ENCODE results near the gene ITPR1. TPM values are rescaled to one million over a fixed set of nuclear protein-coding genes. Genes with fewer than 3 reads are reported as not detected.
"Not testable (repeated sequence)": the region's sequence is repeated elsewhere in the genome, so short reads cannot be mapped to it uniquely, and the experiment has no call there.

ITPR1 gene
- total RNA-seq, 1 donor from 2014 or later: 81.3 TPM

DNA sequence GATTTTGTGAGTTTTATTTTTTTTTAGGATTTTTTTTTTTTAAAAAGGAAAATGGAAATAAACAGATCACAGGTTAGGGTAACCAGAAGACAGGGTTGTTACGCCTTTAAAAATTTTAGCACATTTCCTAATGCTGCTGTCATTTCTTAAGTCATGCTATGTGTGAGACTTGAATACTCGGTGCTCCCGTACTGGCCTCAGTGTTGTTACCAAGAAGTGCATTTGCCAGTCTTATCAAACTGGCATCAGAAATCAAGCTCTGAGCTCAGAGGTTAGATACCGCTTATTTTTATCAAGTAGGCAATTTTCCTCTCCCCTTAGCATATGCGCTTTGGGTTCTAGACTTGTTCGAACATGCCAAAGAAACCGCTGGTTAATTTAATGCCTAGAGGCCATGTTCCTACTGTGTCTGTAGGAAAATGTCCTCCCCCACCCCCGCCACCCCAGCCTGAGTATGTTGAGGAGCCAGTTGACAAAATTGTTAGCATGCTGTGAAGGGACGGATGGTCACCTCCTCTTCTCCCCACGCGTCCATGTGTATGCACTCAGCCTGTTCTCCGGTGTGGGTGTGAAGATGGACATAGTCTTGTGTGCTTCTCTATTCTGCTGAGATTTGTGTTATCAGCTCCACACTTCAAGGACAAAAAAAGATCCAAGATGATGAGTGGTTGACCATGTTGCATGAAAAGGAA, 88.9 kb downstream of the ITPR1 start:
- no peak for DNase-seq (ENCODE audit: low spot score)
- intact Hi-C loops (cut with DNase I): no loop called here
- ATAC-seq: no peak

DNA sequence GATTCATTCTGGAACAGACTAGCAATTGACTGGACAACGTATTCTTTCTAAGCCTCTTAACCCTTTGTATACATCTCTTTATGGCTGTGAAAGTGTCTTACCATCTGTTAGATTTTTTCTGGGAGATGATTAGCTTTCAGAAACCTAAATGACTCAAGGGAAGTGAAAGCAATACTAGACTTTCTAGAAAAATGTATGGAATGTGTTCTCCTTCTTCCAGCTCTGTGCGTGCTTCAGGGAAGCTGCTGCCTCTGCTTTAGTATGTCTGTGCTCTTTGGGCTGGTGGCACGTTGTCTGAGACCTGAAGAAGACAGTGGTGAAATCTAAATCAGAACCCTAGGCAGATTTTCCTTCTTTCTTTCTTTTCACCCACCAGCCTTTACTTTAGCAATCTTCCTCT, 89.5 kb downstream of the ITPR1 start:
- intact Hi-C loops (cut with DNase I): no loop called here
- no peak for ATAC-seq

GRCh38 chr3:4583416-4583815, 90.3 kb downstream of the ITPR1 start:
- intact Hi-C loops (cut with DNase I): no loop called here
- DNase-seq (ENCODE audit: low spot score) (no peak), ATAC-seq (peak; percentile 74)

More for the DNA sequence above, 89.5 kb downstream of the ITPR1 start:
- no peak for DNase-seq (ENCODE audit: low spot score)

- ATAC-seq (peak; percentile 77), DNase-seq (ENCODE audit: low spot score) (peak; percentile 64)
- intact Hi-C loops (cut with DNase I): no loop called here
These were observed 91.5 kb downstream of the ITPR1 start for GRCh38 chr3:4584456-4585249.

DNA sequence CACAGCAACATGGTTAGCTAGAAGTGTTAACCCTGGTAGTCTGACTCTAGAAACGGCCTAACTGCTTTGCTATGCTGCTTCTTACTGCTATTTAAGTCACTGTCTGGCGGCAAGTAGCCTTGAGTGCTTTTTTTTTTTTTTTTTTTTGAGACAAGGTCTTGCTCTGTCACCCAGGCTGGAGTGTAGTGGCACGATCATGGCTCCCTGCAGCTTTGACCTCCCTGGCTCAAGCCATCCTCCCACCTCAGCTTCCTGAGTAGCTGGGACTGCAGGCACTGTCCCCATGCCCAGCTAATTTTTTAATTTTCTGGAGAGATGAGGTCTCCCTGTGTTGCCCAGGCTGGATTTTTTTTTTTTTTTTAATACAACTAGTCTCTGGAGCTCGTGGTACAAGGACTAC, 93.2 kb downstream of the ITPR1 start:
- intact Hi-C loops (cut with DNase I): no loop called here
- DNase-seq (ENCODE audit: low spot score): no peak
- no peak for ATAC-seq

- DNase-seq (ENCODE audit: low spot score) (no peak), ATAC-seq (no peak)
- intact Hi-C loops (cut with DNase I): no loop called here
These were observed 94.1 kb downstream of the ITPR1 start for GRCh38 chr3:4587061-4587837.

- intact Hi-C loops (cut with DNase I): no loop called here
- no peak for DNase-seq (ENCODE audit: low spot score)
- ATAC-seq: no peak
These were observed 94.6 kb downstream of the ITPR1 start for GRCh38 chr3:4587838-4588105.

DNA sequence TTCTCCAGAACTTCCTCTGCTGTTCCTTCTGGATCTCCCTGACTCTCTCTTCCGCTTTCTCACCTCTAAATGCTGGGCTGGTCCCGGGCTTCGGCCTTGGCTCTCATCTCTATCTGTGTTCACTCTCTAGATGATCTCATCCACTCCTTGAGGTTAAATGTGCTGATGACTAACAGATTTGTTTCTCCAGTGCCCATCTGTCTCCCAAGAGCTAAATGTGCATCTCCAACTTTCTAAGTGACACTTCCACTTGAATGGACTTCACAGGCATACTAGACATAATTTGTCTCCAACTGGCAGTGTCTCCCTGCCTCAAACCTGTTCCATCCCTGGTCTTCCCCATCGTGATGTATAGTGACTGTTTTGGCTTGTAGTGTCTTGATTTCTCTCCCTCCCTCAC, 95.3 kb downstream of the ITPR1 start:
- DNase-seq (ENCODE audit: low spot score) (no peak), ATAC-seq (peak; percentile 43)
- intact Hi-C loops (cut with DNase I): no loop called here

DNA sequence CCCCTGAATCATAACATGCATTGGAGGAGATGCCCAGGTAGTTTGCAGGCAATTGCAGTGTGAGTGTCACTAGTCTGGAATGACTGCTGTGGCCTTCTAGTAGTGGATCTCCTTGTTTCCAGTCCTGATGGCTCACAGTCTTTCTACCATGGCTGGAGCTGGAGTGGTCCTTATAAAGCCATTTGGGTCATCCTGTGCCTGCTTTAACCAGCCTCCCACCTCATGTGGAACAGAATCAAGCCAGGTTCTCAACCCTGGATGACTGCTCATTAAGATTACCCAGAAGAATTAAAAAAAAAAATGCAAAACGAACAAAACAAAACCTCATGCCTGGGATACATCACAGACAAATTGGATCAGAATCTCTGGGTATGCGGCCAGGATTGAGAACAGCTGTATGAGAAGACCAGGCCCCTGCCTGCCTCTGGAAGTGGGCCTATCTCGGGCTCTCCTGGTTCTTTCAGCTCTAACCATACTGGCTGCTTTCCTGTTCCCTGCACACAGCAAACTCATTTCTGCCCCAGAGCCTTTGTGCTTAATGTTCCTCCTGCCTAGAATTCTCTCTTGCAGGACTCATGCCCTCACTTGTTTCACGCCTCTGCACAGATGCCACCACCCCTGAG, 96.4 kb downstream of the ITPR1 start:
- intact Hi-C loops (cut with DNase I): no loop called here
- no peak for ATAC-seq
- DNase-seq (ENCODE audit: low spot score): no peak

GRCh38 chr3:4590849-4591248, 97.7 kb downstream of the ITPR1 start:
- ATAC-seq; DNase-seq (ENCODE audit: low spot score); intact Hi-C loops (cut with DNase I): not testable (repeated sequence)

DNA sequence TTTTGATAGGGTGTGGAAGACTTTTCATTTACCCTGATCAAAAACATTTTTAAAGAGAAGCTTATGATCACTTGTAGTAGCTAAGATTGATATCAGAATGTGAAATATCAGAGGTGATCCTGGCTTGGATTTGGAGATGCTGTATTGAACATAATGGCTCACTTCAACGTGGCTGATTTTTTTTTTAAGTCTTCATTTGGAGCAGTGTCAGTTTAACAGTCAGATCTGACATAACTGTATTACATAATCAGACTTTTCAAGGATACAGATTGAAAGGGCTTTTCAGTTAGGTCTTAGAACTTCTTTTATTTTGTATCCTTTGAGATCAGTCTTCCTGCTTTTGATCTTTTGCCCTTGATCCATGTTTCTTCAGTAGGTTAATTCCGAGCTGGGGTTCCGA, 98.5 kb downstream of the ITPR1 start:
- intact Hi-C loops (cut with DNase I): no loop called here
- no peak for DNase-seq (ENCODE audit: low spot score)
- no peak for ATAC-seq

DNA sequence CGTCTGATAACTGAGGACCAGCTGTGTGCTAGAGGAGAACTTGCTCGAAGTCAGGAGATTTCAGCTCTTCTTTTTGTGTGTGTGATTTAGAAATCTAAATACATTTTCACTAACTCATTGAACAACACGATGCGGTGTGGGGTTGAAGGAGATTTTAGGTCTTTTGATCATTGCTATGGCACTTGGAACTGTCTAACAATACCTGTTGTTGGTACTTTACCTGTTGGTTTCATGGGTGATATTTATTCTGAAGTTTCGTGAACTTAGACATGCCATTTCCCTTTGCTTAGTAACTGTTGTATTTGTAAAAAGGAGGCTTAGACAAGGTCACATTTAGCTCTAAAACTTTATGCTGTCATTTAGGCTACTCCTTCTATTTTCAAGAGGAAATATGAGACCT, 99.9 kb downstream of the ITPR1 start:
- DNase-seq (ENCODE audit: low spot score): no peak
- intact Hi-C loops (cut with DNase I): no loop called here

DNA sequence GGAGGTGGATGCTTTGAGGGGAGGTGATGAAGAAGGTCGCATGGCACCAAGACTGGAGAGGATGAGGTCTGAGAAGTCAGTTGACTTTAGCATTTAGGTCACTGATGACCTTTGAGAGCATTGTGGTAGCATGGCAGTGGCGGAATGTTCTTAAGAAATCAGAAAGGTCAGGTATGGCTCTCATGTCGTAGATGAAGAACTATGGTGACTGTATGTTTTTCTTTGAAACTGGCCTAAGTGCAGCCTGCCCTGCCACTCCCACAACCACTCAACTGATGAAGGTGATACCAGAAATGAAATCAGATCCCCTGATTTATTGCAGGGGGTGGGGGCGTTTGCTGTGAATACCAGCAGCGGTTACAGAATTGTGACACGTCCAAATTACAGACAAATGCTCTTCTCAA, 102.6 kb downstream of the ITPR1 start:
- DNase-seq (ENCODE audit: low spot score) (no peak), ATAC-seq (no peak)
- intact Hi-C loops (cut with DNase I): no loop called here

More for the DNA sequence above, 99.9 kb downstream of the ITPR1 start:
- ATAC-seq: no peak

DNA sequence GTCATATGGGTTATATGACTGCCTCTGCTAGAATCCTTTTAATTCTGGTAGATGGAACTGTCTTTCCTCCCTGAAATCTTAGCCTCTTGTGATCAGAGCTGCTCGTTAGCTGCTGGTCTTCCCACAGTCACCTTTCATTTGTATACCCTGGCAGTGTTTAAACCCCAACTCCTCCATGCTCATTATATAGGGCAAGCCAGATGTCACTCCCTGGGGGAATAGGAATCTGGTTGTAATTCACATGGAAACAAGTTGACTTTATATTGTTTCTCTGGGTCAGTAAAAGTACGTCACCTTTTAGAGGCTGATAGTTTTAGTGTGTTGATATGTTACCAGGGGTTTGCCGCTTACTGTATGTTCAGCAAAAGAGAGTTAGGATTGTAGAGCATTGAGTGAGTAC, 103.5 kb downstream of the ITPR1 start:
- no peak for DNase-seq (ENCODE audit: low spot score)
- no peak for ATAC-seq
- intact Hi-C loops (cut with DNase I): no loop called here

DNA sequence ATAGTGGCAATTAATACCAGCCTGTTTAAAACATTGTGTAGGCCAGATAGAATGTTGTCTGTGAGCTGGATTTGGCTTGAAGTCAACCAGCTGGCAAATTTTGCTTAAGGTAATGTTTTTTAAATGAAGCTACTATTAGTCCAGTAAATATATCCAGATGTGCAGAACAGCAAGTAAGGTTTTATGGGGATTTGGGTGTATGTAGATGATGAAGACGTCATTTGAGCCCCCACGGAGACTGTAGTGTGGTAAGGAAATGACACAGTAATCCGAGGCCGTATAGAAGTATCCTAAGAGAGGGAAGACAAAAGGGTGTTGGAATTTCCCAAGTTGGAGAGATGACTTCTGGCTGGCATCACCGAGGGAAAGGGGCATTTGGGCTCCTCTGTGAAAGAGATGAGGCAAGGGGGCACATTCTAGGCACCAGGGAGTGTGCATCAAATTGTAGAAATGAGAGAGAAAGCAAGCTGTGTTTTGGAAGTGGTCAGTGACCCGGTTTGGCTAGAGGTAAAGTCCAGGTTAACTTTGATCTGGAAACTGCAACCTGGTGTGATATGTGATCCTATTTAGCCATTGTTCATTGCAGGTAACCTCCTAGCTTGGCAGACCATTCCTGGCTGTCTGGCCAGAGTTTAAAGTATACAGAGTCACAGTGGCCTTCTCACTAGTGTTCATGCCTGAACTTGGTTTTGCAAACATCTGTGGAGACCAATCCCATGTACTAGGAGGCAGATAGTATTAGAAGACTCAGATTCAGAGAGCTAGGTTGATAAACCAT, 104.2 kb downstream of the ITPR1 start:
- DNase-seq (ENCODE audit: low spot score) (no peak), ATAC-seq (no peak)
- intact Hi-C loops (cut with DNase I): no loop called here

- ATAC-seq; intact Hi-C loops (cut with DNase I); DNase-seq (ENCODE audit: low spot score): not testable (repeated sequence)
These were observed 105.1 kb downstream of the ITPR1 start for GRCh38 chr3:4598232-4598631.

GRCh38 chr3:4599612-4600011, 106.5 kb downstream of the ITPR1 start:
- intact Hi-C loops (cut with DNase I): no loop called here
- no peak for ATAC-seq
- DNase-seq (ENCODE audit: low spot score): no peak

- intact Hi-C loops (cut with DNase I): no loop called here
- DNase-seq (ENCODE audit: low spot score) (no peak), ATAC-seq (no peak)
These were observed 107.3 kb downstream of the ITPR1 start for GRCh38 chr3:4600493-4600892.

GRCh38 chr3:4601892-4602291, 108.7 kb downstream of the ITPR1 start:
- intact Hi-C loops (cut with DNase I): no loop called here
- no peak for ATAC-seq
- DNase-seq (ENCODE audit: low spot score): no peak
